ENCODE data around the gene C11orf65.

Gene C11orf65

DNA sequence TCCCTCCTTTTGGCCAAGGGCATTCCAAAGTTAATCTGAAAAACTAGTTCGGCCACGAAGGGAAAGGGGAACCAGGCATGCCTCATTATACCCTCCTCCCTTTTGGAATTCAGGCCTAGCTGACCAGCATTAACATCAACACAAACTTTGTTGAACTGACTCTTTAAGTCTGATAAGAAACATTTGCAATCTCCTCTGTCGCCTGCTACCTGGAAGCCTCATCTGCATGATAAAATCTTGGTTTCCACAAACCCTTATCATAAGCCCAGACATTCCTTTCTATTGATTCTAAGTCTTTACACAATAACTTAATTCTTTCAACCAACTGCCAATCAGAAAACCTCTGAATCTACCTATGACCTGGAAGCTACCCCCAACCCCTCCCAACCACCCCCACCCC lies 19.5 kb upstream of the C11orf65 start:
- in situ Hi-C loops (cut with HindIII; ENCODE audit: low pct_ligation_motif_present, low sequenced_read_pairs), result no loop called here
- Histone ChIP-seq H3K36me3 (replicated peaks) (peaks cover 19% of the 10 kb centered on the region), H3K4me3 (ENCODE audit: low read depth, low read length) (no peak overlapping the region), H3K27me3 (replicated peaks) (no peaks in the 10 kb centered on the region), H3K27ac (no peak overlapping the region)
- TF ChIP-seq, protein P1, sequence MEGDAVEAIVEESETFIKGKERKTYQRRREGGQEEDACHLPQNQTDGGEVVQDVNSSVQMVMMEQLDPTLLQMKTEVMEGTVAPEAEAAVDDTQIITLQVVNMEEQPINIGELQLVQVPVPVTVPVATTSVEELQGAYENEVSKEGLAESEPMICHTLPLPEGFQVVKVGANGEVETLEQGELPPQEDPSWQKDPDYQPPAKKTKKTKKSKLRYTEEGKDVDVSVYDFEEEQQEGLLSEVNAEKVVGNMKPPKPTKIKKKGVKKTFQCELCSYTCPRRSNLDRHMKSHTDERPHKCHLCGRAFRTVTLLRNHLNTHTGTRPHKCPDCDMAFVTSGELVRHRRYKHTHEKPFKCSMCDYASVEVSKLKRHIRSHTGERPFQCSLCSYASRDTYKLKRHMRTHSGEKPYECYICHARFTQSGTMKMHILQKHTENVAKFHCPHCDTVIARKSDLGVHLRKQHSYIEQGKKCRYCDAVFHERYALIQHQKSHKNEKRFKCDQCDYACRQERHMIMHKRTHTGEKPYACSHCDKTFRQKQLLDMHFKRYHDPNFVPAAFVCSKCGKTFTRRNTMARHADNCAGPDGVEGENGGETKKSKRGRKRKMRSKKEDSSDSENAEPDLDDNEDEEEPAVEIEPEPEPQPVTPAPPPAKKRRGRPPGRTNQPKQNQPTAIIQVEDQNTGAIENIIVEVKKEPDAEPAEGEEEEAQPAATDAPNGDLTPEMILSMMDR (IDR thresholded peaks at IDR 0.05; ENCODE audit: low read depth, low read length, missing control alignments), result no peak
- no peak for DNase-seq

DNA sequence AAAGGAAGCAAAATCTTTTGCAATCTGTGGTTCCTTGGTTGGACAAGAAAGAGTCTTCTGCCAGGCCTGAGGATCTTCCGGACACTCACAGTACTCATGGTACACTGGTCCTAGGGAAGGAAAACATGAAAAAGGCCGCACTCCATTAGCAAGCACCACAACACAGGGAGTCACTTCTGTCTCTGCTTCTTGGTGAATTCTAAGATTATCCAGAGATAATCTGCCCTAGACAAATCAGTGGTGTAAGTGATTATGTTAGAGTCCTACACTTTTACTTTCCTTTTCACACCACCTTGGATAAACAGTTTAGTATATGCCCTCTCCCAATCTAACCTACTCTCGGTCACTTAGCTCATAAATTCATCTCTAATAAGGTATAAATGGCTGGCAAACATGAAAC lies 19.0 kb upstream of the C11orf65 start:
- Histone ChIP-seq H3K4me3 (ENCODE audit: low read depth, low read length) (no peak overlapping the region), H3K27me3 (replicated peaks) (no peaks in the 10 kb centered on the region), H3K36me3 (replicated peaks) (peaks cover 19% of the 10 kb centered on the region), H3K27ac (no peak overlapping the region)
- in situ Hi-C loops (cut with HindIII; ENCODE audit: low pct_ligation_motif_present, low sequenced_read_pairs), result no loop called here
- TF ChIP-seq, protein P1 (IDR thresholded peaks at IDR 0.05; ENCODE audit: low read depth, low read length, missing control alignments), result no peak
- no peak for DNase-seq

DNA sequence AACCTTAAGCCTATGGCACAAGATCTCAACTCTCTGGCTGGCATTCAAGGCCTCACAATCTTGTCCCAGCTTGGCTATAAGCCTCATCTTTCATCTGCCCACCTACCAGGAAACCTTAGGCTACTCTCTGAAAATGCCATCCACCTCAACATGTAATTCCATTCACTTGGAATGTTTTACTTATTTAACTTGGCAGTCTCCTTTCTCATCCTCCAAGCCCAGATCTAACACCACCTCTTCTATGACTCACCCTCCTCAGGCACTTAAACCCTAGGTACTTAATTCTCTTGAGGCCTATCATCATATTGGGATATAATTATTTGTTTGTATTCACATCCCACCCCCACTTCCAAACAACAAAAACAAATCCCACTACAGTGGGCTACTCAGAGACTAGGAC lies 15.8 kb upstream of the C11orf65 start:
- TF ChIP-seq, protein P1 (IDR thresholded peaks at IDR 0.05; ENCODE audit: low read depth, low read length, missing control alignments), result no peak
- Histone ChIP-seq H3K36me3 (replicated peaks) (peaks cover 18% of the 10 kb centered on the region), H3K27ac (no peak overlapping the region), H3K27me3 (replicated peaks) (no peaks in the 10 kb centered on the region), H3K4me3 (ENCODE audit: low read depth, low read length) (no peak overlapping the region)
- no peak for DNase-seq
- in situ Hi-C loops (cut with HindIII; ENCODE audit: low pct_ligation_motif_present, low sequenced_read_pairs), result no loop called here

DNA sequence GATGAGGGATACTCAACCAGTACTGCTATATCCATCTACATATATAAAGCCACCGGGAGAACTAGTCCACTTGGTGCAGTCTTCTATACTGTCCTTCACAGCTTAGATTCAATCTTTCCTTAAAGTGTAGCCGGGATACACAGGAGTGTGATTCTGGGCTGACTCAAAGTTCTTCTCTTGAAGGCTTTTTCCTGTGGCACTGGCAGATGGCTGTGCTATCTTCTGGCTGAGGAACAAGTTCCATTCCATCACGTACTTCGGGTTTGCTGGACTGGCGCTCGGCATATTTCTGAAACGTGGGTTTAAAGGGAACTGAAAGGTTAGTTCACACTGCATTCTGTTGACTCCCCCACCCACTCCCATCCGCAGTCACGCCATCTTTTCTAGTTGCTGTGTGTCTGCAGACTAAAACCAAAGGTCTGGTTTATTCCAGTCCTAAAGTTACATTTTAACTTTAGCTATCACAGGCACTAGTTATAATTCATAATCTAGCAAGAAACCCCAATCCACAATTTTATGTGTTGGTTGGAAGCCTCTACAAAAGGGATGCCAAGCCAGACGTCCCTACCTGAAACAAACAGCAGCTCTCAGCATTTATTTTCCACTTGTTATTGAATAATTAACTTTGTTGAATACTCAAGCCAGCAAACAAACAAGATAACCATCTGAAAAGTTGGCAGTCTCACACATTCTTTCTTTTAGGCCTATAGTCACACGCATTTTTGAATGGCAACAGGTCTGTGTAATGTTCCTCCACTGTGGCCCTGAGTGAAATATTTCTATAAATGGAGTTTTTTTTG lies 7.5 kb upstream of the C11orf65 start:
- in situ Hi-C loops (cut with HindIII; ENCODE audit: low pct_ligation_motif_present, low sequenced_read_pairs), result no loop called here
- no peak for DNase-seq
- H3K4me3 ChIP-seq (ENCODE audit: low read depth, low read length), result no peak overlapping the region
- no peak overlapping the region for H3K27ac ChIP-seq
- TF ChIP-seq, protein P1 (IDR thresholded peaks at IDR 0.05; ENCODE audit: low read depth, low read length, missing control alignments), result no peak
- no peaks in the 10 kb centered on the region for H3K27me3 ChIP-seq (replicated peaks)
- H3K36me3 ChIP-seq (replicated peaks), result peaks cover 6% of the 10 kb centered on the region

DNA sequence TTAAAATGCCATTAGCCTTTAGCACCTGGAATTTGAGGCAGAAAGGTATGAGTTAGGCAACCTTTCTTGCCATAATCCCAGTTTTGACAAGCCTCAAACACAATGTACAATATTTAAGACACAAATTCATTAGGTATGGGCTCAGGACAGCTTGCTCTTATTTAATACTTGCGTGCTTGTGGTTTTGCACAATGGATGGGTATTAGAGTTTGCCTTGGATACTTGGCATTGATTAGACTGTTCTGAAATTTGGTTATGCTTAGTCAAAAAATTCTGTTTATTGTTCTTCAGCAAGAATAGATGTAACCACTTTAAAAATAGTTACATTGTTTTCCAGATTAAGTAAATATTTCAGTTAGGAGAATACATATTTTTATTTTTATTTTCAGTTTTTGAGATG lies 5.4 kb upstream of the C11orf65 start:
- in situ Hi-C loops (cut with HindIII; ENCODE audit: low pct_ligation_motif_present, low sequenced_read_pairs), result no loop called here

More for the DNA sequence above, 5.4 kb upstream of the C11orf65 start:
- Histone ChIP-seq H3K4me3 (ENCODE audit: low read depth, low read length) (no peak overlapping the region), H3K36me3 (replicated peaks) (peaks cover 4% of the 10 kb centered on the region), H3K27me3 (replicated peaks) (no peaks in the 10 kb centered on the region), H3K27ac (no peak overlapping the region)
- no peak for DNase-seq
- TF ChIP-seq, protein P1 (IDR thresholded peaks at IDR 0.05; ENCODE audit: low read depth, low read length, missing control alignments), result no peak
